Measurements from ENCODE around the gene NTRK3.

The NTRK3 gene

GRCh38 chr15:87940768-87941167, 315.8 kb downstream of the NTRK3 start:
- no peak for DNase-seq (ENCODE audit: low spot score)

- DNase-seq (ENCODE audit: low spot score), result no peak
Observed at GRCh38 chr15:87939848-87940457, 316.6 kb downstream of the NTRK3 start.

GRCh38 chr15:87938031-87938430, 318.5 kb downstream of the NTRK3 start:
- DNase-seq (ENCODE audit: low spot score), result no peak

GRCh38 chr15:87935583-87935982, 321.0 kb downstream of the NTRK3 start:
- DNase-seq (ENCODE audit: low spot score), result no peak

GRCh38 chr15:87931584-87931983, 325.0 kb downstream of the NTRK3 start:
- no peak for DNase-seq (ENCODE audit: low spot score)

GRCh38 chr15:87930457-87930856, 326.1 kb downstream of the NTRK3 start:
- DNase-seq (ENCODE audit: low spot score), result no peak

GRCh38 chr15:87929841-87930240, 326.7 kb downstream of the NTRK3 start:
- DNase-seq (ENCODE audit: low spot score), result no peak

GRCh38 chr15:87924433-87924832, 332.1 kb downstream of the NTRK3 start:
- no peak for DNase-seq (ENCODE audit: low spot score)

GRCh38 chr15:87919064-87919463, 337.5 kb downstream of the NTRK3 start:
- DNase-seq (ENCODE audit: low spot score), result no peak

GRCh38 chr15:87917480-87917879, 339.1 kb downstream of the NTRK3 start:
- DNase-seq (ENCODE audit: low spot score), result no peak

GRCh38 chr15:87916208-87916607, 340.3 kb downstream of the NTRK3 start:
- no peak for DNase-seq (ENCODE audit: low spot score)

- DNase-seq (ENCODE audit: low spot score), result no peak
Observed at GRCh38 chr15:87910301-87910700, 346.2 kb downstream of the NTRK3 start.

GRCh38 chr15:87907676-87908446, 348.7 kb downstream of the NTRK3 start:
- no peak for DNase-seq (ENCODE audit: low spot score)

GRCh38 chr15:87906444-87906843, 350.1 kb downstream of the NTRK3 start:
- no peak for DNase-seq (ENCODE audit: low spot score)

GRCh38 chr15:87902772-87903426, 353.6 kb downstream of the NTRK3 start:
- DNase-seq (ENCODE audit: low spot score), result no peak

GRCh38 chr15:87901926-87902690, 354.4 kb downstream of the NTRK3 start:
- no peak for DNase-seq (ENCODE audit: low spot score)

GRCh38 chr15:87901008-87901407, 355.5 kb downstream of the NTRK3 start:
- DNase-seq (ENCODE audit: low spot score), result no peak

- no peak for DNase-seq (ENCODE audit: low spot score)
Observed at GRCh38 chr15:87896936-87897335, 359.6 kb downstream of the NTRK3 start.

- no peak for DNase-seq (ENCODE audit: low spot score)
Observed at GRCh38 chr15:87887177-87887576, 369.4 kb downstream of the NTRK3 start.

GRCh38 chr15:87881026-87881425, 375.5 kb downstream of the NTRK3 start:
- no peak for DNase-seq (ENCODE audit: low spot score)

GRCh38 chr15:87877822-87878542, 378.6 kb downstream of the NTRK3 start:
- no peak for DNase-seq (ENCODE audit: low spot score)
